ENCODE results near the gene PPARGC1A. TPM values are rescaled to one million over a fixed set of nuclear protein-coding genes. Genes with fewer than 3 reads are reported as not detected.
A peak's percentile ranks its signal among the peaks of the same experiment; 100 is the strongest.

The PPARGC1A gene
- total and polyA plus RNA-seq, 12 donors, result 11.8 to 200 (median 102) TPM

DNA sequence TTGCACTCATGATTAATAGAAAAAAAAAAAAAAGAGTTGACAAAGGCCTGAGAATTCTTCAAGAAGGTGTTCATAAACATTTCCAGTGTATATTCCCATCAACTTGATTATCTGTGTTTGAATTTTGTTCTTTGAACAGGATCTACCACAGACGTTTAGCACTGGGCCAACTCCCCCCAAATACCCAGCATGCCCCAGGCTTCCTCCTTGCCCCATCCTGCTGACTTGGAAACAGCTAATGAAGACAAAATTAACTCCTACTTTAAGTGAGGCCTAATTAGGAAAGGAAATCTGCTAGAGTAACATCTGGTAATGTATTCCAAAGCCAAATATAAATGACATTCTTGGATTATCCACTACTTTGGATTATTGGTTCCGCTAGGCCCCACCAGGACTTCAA, 52.5 kb downstream of the PPARGC1A start:
- no peak for DNase-seq
- H3K27me3 ChIP-seq, result no peaks in the 10 kb centered on the region
- intact Hi-C loops (cut with DNase I), result no loop called here
- peak in 5 of 8 donors; percentile 36 to 60 (median 47) for ATAC-seq
- no peak overlapping the region for H3K4me3 ChIP-seq
- H3K36me3 ChIP-seq, result no peaks in the 10 kb centered on the region
- peaks cover 0 to 58% (median 6%) of the 10 kb centered on the region in 9 donors for H3K4me1 ChIP-seq
- 37% methylated on average over 2 of the region's 2 CpGs for WGBS, 2 donors
- H3K27ac ChIP-seq, result peak overlapping the region in 4 of 10 donors; percentile 5 to 52 (median 29)
- TF ChIP-seq, protein P1, sequence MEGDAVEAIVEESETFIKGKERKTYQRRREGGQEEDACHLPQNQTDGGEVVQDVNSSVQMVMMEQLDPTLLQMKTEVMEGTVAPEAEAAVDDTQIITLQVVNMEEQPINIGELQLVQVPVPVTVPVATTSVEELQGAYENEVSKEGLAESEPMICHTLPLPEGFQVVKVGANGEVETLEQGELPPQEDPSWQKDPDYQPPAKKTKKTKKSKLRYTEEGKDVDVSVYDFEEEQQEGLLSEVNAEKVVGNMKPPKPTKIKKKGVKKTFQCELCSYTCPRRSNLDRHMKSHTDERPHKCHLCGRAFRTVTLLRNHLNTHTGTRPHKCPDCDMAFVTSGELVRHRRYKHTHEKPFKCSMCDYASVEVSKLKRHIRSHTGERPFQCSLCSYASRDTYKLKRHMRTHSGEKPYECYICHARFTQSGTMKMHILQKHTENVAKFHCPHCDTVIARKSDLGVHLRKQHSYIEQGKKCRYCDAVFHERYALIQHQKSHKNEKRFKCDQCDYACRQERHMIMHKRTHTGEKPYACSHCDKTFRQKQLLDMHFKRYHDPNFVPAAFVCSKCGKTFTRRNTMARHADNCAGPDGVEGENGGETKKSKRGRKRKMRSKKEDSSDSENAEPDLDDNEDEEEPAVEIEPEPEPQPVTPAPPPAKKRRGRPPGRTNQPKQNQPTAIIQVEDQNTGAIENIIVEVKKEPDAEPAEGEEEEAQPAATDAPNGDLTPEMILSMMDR (IDR thresholded peaks at IDR 0.05), result no peak
- no peaks in the 10 kb centered on the region for H3K9me3 ChIP-seq

DNA sequence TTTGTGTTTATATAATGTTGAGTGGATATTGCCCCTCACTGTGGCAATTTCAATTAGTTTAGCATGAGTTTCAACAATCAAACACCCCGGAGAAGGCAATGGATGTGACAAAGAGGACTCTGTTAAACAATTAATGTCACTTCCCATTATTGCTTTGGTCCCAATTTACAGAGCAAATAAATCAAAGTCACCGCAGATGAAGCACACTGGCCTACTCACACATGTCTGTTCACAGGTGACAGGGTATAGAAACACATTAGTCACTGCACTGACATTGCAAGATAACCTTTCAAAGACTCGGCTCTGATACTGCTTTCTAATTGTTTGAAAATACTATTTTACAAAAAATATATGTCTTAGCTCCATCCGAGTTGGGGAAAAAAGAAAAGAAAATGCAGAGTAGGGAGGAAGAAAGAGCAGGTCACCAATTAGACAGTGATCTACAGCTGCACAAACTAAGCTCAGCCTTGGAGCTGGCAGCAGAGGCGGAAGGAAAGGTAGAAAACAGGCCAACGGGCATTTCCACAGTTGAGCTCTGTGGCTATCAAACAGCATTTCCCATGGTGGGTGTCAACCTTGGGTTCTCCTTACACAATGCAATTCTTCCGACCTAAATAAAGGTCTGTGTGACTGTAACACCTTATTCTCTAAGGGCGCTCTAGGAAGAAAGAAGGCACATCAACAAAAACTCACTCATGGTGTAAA, 53.9 kb downstream of the PPARGC1A start:
- DNase-seq (no peak), ATAC-seq (peak in 5 of 8 donors; percentile 25 to 51 (median 41))
- WGBS, 2 donors, result 61 to 67% methylated on average over 8 of the region's 8 CpGs
- peaks cover 0 to 7% (median 0%) of the 10 kb centered on the region in 9 donors for H3K36me3 ChIP-seq
- H3K4me1 ChIP-seq, result peaks cover 0 to 51% (median 6%) of the 10 kb centered on the region in 9 donors
- H3K9me3 ChIP-seq, result no peaks in the 10 kb centered on the region
- no peak overlapping the region for H3K4me3 ChIP-seq
- peak overlapping the region in 6 of 10 donors; percentile 39 to 58 (median 52) for H3K27ac ChIP-seq
- no peaks in the 10 kb centered on the region for H3K27me3 ChIP-seq
- TF ChIP-seq, protein P1 (IDR thresholded peaks at IDR 0.05), result no peak
- intact Hi-C loops (cut with DNase I), result no loop called here

GRCh38 chr4:23828779-23829178, 61.1 kb downstream of the PPARGC1A start:
- peaks cover 0 to 22% (median 0%) of the 10 kb centered on the region in 9 donors for H3K4me1 ChIP-seq
- peak overlapping the region in 1 of 10 donors; percentile 7 for H3K27ac ChIP-seq
- no peak overlapping the region for H3K4me3 ChIP-seq
- no peaks in the 10 kb centered on the region for H3K27me3 ChIP-seq
- 73 to 84% methylated on average over 4 of the region's 4 CpGs for WGBS, 2 donors
- TF ChIP-seq, protein P1 (IDR thresholded peaks at IDR 0.05), result no peak
- H3K9me3 ChIP-seq, result no peaks in the 10 kb centered on the region
- H3K36me3 ChIP-seq, result peaks cover 0 to 47% (median 0%) of the 10 kb centered on the region in 9 donors
- intact Hi-C loops (cut with DNase I), result loop anchor here in 1 of 10 donors (10.0 kb wide), 1 partner anchor 586 kb away; no protein-coding TSS in a partner anchor
- no peak for DNase-seq
- no peak for ATAC-seq

GRCh38 chr4:23828020-23828715, 61.7 kb downstream of the PPARGC1A start:
- DNase-seq (no peak), ATAC-seq (peak in 2 of 8 donors; percentile 17 to 39)
- intact Hi-C loops (cut with DNase I), result loop anchor here in 1 of 10 donors (10.0 kb wide), 1 partner anchor 587 kb away; no protein-coding TSS in a partner anchor
- no peaks in the 10 kb centered on the region for H3K27me3 ChIP-seq
- peaks cover 0 to 21% (median 0%) of the 10 kb centered on the region in 9 donors for H3K4me1 ChIP-seq
- TF ChIP-seq, protein P1 (IDR thresholded peaks at IDR 0.05), result no peak
- no peak overlapping the region for H3K4me3 ChIP-seq
- 71 to 74% methylated on average over 9 of the region's 9 CpGs for WGBS, 2 donors
- no peaks in the 10 kb centered on the region for H3K9me3 ChIP-seq
- peaks cover 0 to 53% (median 0%) of the 10 kb centered on the region in 9 donors for H3K36me3 ChIP-seq
- peak overlapping the region in 2 of 10 donors; percentile 7 to 49 for H3K27ac ChIP-seq
